H1 (cell line): ENCODE results near the gene SLC12A7. TPM values are rescaled to one million over a fixed set of nuclear protein-coding genes. Genes with fewer than 3 reads are reported as not detected.

Experiments
- CTCF ChIA-PET: fragments of 300-600 bp; sonication (Branson Sonifier 250); formaldehyde crosslinking; loops from one replicate; lab custom pipeline; 2021; ENCODE audit not compliant: partially characterized antibody; lab: Charles Lee
- POLR2A ChIA-PET: fragments of 300-600 bp; sonication (Branson Sonifier 250); formaldehyde crosslinking; loops from one replicate; lab custom pipeline; 2021; ENCODE audit warnings: inconsistent platforms; ENCODE audit not compliant: partially characterized antibody; lab: Charles Lee
- DNase-seq, 2 experiments: peaks; one replicate each; pipeline versions ENCODE4 v3.0.0 to v3.0.0-alpha.2; 2010 to 2022; ENCODE audit warnings: low spot score in 2 of 2, low read depth in 1 of 2, mixed read lengths in 1 of 2
- FAIRE-seq: peaks from 2 replicates; lab custom pipeline; 2011; peaks lifted over from hg19 to GRCh38; lab: Jason Lieb, UNC
- H2AFZ ChIP-seq: 2 replicates; pipeline ENCODE4 v1.8.1; 2012; ENCODE audit warnings: low read length, inconsistent platforms
- H2AK5ac ChIP-seq: 2 replicates; pipeline ENCODE4 v1.6.1; 2013; ENCODE audit warnings: low read depth, low read length
- H2BK120ac ChIP-seq: replicated peaks from 2 replicates; pipeline ENCODE3; 2013; ENCODE audit warnings: low read depth, low read length, inconsistent platforms
- H2BK12ac ChIP-seq: 2 replicates; pipeline ENCODE4 v1.6.1; 2013; ENCODE audit warnings: low read depth, low read length
- H2BK15ac ChIP-seq: 2 replicates; pipeline ENCODE4 v1.6.1; 2013; ENCODE audit warnings: low read length
- H2BK20ac ChIP-seq: 2 replicates; pipeline ENCODE4 v1.6.1; 2013; ENCODE audit warnings: low read length
- H2BK5ac ChIP-seq: 2 replicates; pipeline ENCODE4 v1.6.1; 2013; ENCODE audit warnings: low read depth, low read length
- H3K14ac ChIP-seq: 2 replicates; pipeline ENCODE4 v1.6.1; 2013; ENCODE audit warnings: inconsistent platforms; ENCODE audit not compliant: insufficient read length
- H3K18ac ChIP-seq: 2 replicates; pipeline ENCODE4 v1.6.1; 2013; ENCODE audit warnings: low read length; ENCODE audit errors: extremely low read depth
- H3K23ac ChIP-seq: 2 replicates; pipeline ENCODE4 v1.6.1; 2013; ENCODE audit warnings: inconsistent platforms; ENCODE audit not compliant: insufficient read length
- H3K23me2 ChIP-seq: 2 replicates; pipeline ENCODE4 v1.6.1; 2013; ENCODE audit warnings: low read depth, low read length
- H3K27ac ChIP-seq: 2 replicates; pipeline ENCODE4 v1.6.1; 2011; ENCODE audit warnings: low read depth, low read length, inconsistent platforms
- H3K27me3 ChIP-seq, 4 experiments: replicated peaks in 1 of 4; 1 replicate in 1 of 4; 2 replicates in 3 of 4; pipeline versions ENCODE4 v1.6.1 to v1.8.1; 2011 to 2013; ENCODE audit warnings: low read length in 3 of 4, mild to moderate bottlenecking in 3 of 4, inconsistent platforms in 2 of 4, mixed read lengths in 2 of 4, moderate library complexity in 1 of 4; ENCODE audit not compliant: control insufficient read depth in 3 of 4, insufficient read depth in 3 of 4; ENCODE audit errors: extremely low read depth in 1 of 4
- H3K36me3 ChIP-seq, 4 experiments: 2 replicates each; pipeline versions ENCODE4 v1.6.1 to v1.8.1; 2011 to 2013; ENCODE audit warnings: mild to moderate bottlenecking in 4 of 4, low read length in 3 of 4, moderate library complexity in 2 of 4, control low read depth in 1 of 4, inconsistent platforms in 1 of 4; ENCODE audit not compliant: insufficient read depth in 4 of 4, control insufficient read depth in 2 of 4
- H3K4ac ChIP-seq: replicated peaks from 2 replicates; pipeline ENCODE3; 2013; ENCODE audit warnings: low read length, low read depth, mixed read lengths, inconsistent platforms; ENCODE audit not compliant: insufficient read length
- H3K4me1 ChIP-seq, 4 experiments: replicated peaks in 1 of 4; 1 replicate in 1 of 4; 2 replicates in 3 of 4; pipeline versions ENCODE4 v1.6.1 to v1.8.1; 2011 to 2013; ENCODE audit warnings: low read length in 3 of 4, inconsistent platforms in 2 of 4, mixed read lengths in 1 of 4; ENCODE audit not compliant: insufficient read depth in 4 of 4, control insufficient read depth in 3 of 4
- H3K4me2 ChIP-seq, 2 experiments: 2 replicates each; pipeline versions ENCODE4 v1.6.1 to v1.8.1; 2011 to 2013; ENCODE audit warnings: low read depth in 2 of 2, low read length in 2 of 2, control low read depth in 1 of 2, inconsistent platforms in 1 of 2, mild to moderate bottlenecking in 1 of 2; ENCODE audit not compliant: insufficient read depth in 1 of 2
- H3K4me3 ChIP-seq, 4 experiments: fragments of 200-600, 300-600 bp in 1 of 4; sonication (generic), shearing (Covaris generic), sonication (Bioruptor Twin) in 1 of 4; 2 replicates each; pipeline versions ENCODE4 v1.5.1 to v1.8.1; 2011 to 2016; ENCODE audit warnings: low read length in 4 of 4, low read depth in 3 of 4, control low read depth in 2 of 4, inconsistent platforms in 2 of 4, mild to moderate bottlenecking in 2 of 4, mixed read lengths in 1 of 4, moderate library complexity in 1 of 4; ENCODE audit not compliant: insufficient read depth in 2 of 4; ENCODE audit errors: extremely low read depth in 1 of 4
- H3K56ac ChIP-seq: replicated peaks from 2 replicates; pipeline ENCODE3; 2013; ENCODE audit warnings: low read depth, mild to moderate bottlenecking, mixed read lengths, low read length, inconsistent platforms; ENCODE audit not compliant: insufficient read length
- H3K79me1 ChIP-seq: 2 replicates; pipeline ENCODE4 v1.6.1; 2013; ENCODE audit warnings: low read depth, low read length, control low read depth
- H3K79me2 ChIP-seq, 2 experiments: 2 replicates each; pipeline versions ENCODE4 v1.6.1 to v1.8.1; 2012 to 2013; ENCODE audit warnings: low read length in 2 of 2, mild to moderate bottlenecking in 2 of 2, inconsistent platforms in 1 of 2; ENCODE audit not compliant: insufficient read depth in 2 of 2, control insufficient read depth in 1 of 2
- H3K9ac ChIP-seq, 4 experiments: replicated peaks in 1 of 4; 1 replicate in 1 of 4; 2 replicates in 3 of 4; pipeline versions ENCODE4 v1.6.1 to v1.8.1; 2011 to 2013; ENCODE audit warnings: low read depth in 3 of 4, low read length in 3 of 4, control low read depth in 2 of 4, mild to moderate bottlenecking in 2 of 4, moderate library complexity in 2 of 4, inconsistent platforms in 1 of 4; ENCODE audit errors: extremely low read depth in 1 of 4
- H3K9me3 ChIP-seq, 2 experiments: 2 replicates each; pipeline versions ENCODE4 v1.6.1 to v1.8.1; 2012 to 2013; ENCODE audit warnings: mild to moderate bottlenecking in 2 of 2, moderate library complexity in 2 of 2, control low read depth in 1 of 2, inconsistent platforms in 1 of 2, low read depth in 1 of 2, low read length in 1 of 2, mixed read lengths in 1 of 2; ENCODE audit not compliant: insufficient read depth in 2 of 2
- H4K20me1 ChIP-seq, 2 experiments: replicated peaks in 1 of 2; 2 replicates each; pipeline versions ENCODE3 to v1.8.1; 2011 to 2013; ENCODE audit warnings: inconsistent platforms in 2 of 2, low read length in 2 of 2, mild to moderate bottlenecking in 1 of 2; ENCODE audit not compliant: insufficient read depth in 2 of 2, control insufficient read depth in 1 of 2
- H4K5ac ChIP-seq: 2 replicates; pipeline ENCODE4 v1.6.1; 2013; ENCODE audit warnings: low read length, low read depth, mixed read lengths, inconsistent platforms; ENCODE audit not compliant: insufficient read length
- H4K8ac ChIP-seq: 2 replicates; pipeline ENCODE4 v1.8.0; 2013; ENCODE audit warnings: mild to moderate bottlenecking, moderate library complexity, low read length, inconsistent platforms; ENCODE audit not compliant: insufficient read depth; ENCODE audit errors: extremely low read depth
- H4K91ac ChIP-seq: replicated peaks from 2 replicates; pipeline ENCODE3; 2013; ENCODE audit warnings: low read length, mixed read lengths, inconsistent platforms; ENCODE audit not compliant: insufficient read length
- BACH1 ChIP-seq: IDR thresholded peaks from 2 replicates; pipeline ENCODE4 v1.6.1; 2012; ENCODE audit warnings: low read length, improper control_type of control experiment
- CREB1 ChIP-seq: IDR thresholded peaks from 2 replicates; pipeline ENCODE4 v1.6.1; 2012; ENCODE audit warnings: inconsistent platforms
- EGR1 ChIP-seq: IDR thresholded peaks from 2 replicates; pipeline ENCODE4 v1.6.1; 2011; ENCODE audit warnings: low read depth, low read length, borderline replicate concordance
- GABPA ChIP-seq: IDR thresholded peaks from 2 replicates; pipeline ENCODE4 v1.6.1; 2011; ENCODE audit warnings: mild to moderate bottlenecking, low read length, moderate library complexity, borderline replicate concordance; ENCODE audit not compliant: insufficient read depth
- HDAC6 ChIP-seq: IDR thresholded peaks from one replicate; pipeline ENCODE4 v1.7.1; 2012; ENCODE audit warnings: low read depth, mild to moderate bottlenecking, inconsistent platforms, low read length, moderate library complexity
- PHF8 ChIP-seq: fragments of 200-600 bp; sonication (generic); conservative IDR thresholded peaks from 2 replicates; pipeline ENCODE4 v1.7.1; 2012; ENCODE audit warnings: low read depth, mild to moderate bottlenecking, inconsistent platforms, low read length, moderate library complexity
- RFX5 ChIP-seq: IDR thresholded peaks from 2 replicates; pipeline ENCODE4 v1.6.1; 2011; ENCODE audit warnings: low read depth, low read length, improper control_type of control experiment, borderline replicate concordance
- SIN3A ChIP-seq, 2 experiments: IDR thresholded peaks in 1 of 2; conservative IDR thresholded peaks in 1 of 2; 2 replicates each; pipeline ENCODE4 v1.6.1; 2011 to 2012; ENCODE audit warnings: low read length in 2 of 2, improper control_type of control experiment in 1 of 2, low read depth in 1 of 2, mild to moderate bottlenecking in 1 of 2
- TAF1 ChIP-seq: IDR thresholded peaks from 2 replicates; pipeline ENCODE4 v1.6.1; 2011; ENCODE audit warnings: mild to moderate bottlenecking, low read depth, low read length
- ZNF274 ChIP-seq: IDR thresholded peaks from 2 replicates; pipeline ENCODE4 v1.7.0; 2012; ENCODE audit warnings: low read length, borderline replicate concordance; ENCODE audit errors: extremely low read depth
- WGBS, 2 experiments: shearing (Covaris generic) in 1 of 2; methylation state at CpG; one replicate each; pipeline versions ENCODE4 v1.1.6 to v1.1.7; 2013 to 2015; ENCODE audit warnings: low lambda C conversion rate in 2 of 2, mixed read lengths in 2 of 2, inconsistent platforms in 1 of 2, low coverage in 1 of 2, missing lambda C conversion rate in 1 of 2; ENCODE audit not compliant: insufficient replicate concordance in 2 of 2, insufficient coverage in 1 of 2, insufficient read length in 1 of 2; ENCODE audit errors: extremely low coverage in 1 of 2, missing lambda C conversion rate in 1 of 2; 5-methylcytosine and 5-hydroxymethylcytosine counted together
- polyA plus RNA-seq, 7 experiments: library from polyadenylated mRNA; depleted of rRNA in 3 of 7; stranded (reverse) in 5 of 7; unstranded in 2 of 7; fragments of >200 nt in 5 of 7; fragments of 200-250 nt in 2 of 7; gene quantifications; 1 replicate in 5 of 7; 2 replicates in 1 of 7; 4 replicates in 1 of 7; pipeline versions ENCODE4 v1.2.1 to v1.2.3, GENCODE V29; 2011 to 2013; ENCODE audit warnings: missing spikeins in 2 of 7, mixed read lengths in 2 of 7
- total RNA-seq: library from RNA; stranded (reverse); fragmentation: NEBNext Ultra II Directional; extraction: Animal tissue kit (Norgen Biotek cat#: 25700); gene quantifications from 2 replicates; pipeline ENCODE4 v1.2.1, GENCODE V29; 2021

The SLC12A7 gene
- total and polyA plus RNA-seq, 2 of the 8 experiments (the other 6 are each of a cell fraction or from before 2014, with no cell fraction given): 23.5 to 39.7 TPM

- H3K23me2 ChIP-seq: peaks cover 5% of the 10 kb centered on the region; the same call in 1 of the 2 replicates
- 0 out of 2 replicates have a peak within 1 kb of the TSS, but pooled peaks have one; percentile 72 for H2BK15ac ChIP-seq
- H2BK5ac ChIP-seq: no peak within 1 kb of the TSS
- H3K36me3 ChIP-seq: no peaks in the 10 kb centered on the region; a peak in 1 of 8 replicates
- peak within 1 kb of the TSS; percentile 27; the same call in 1 of the 2 replicates for H2BK12ac ChIP-seq
- peak within 1 kb of the TSS; percentile 75 for H4K8ac ChIP-seq
- no peak within 1 kb of the TSS for H2BK120ac ChIP-seq
- peak within 1 kb of the TSS; percentile 11 for H4K91ac ChIP-seq
- H3K56ac ChIP-seq: no peak within 1 kb of the TSS
- peaks cover 26 to 59% (median 54%) of the 10 kb centered on the region in 4 experiments for H3K27me3 ChIP-seq
- WGBS, 2 experiments: 8% methylated on average over 16 of the region's 108 CpGs; no CpG with 5 or more reads in 1 of the 2 experiments
- CTCF ChIA-PET: interaction anchor here (0.7 to 7.2 kb wide), 27 partner anchors 7 to 166 kb away, joined by 3 to 71 read pairs (median 6); no protein-coding TSS in a partner anchor
- no peak within 1 kb of the TSS for H2AK5ac ChIP-seq
- H3K79me1 ChIP-seq: no peaks in the 10 kb centered on the region; the same call in 1 of the 2 replicates
- 0 out of 2 replicates have a peak within 1 kb of the TSS, but pooled peaks have one; percentile 32 for H2BK20ac ChIP-seq
- no peak for FAIRE-seq
- H3K27ac ChIP-seq: no peak within 1 kb of the TSS
- H3K4ac ChIP-seq: no peak within 1 kb of the TSS
- H4K5ac ChIP-seq: no peak within 1 kb of the TSS
- H3K14ac ChIP-seq: no peak within 1 kb of the TSS
- H3K23ac ChIP-seq: no peak within 1 kb of the TSS
- H2AFZ ChIP-seq: no peak within 1 kb of the TSS
- H3K18ac ChIP-seq: no peak within 1 kb of the TSS
- H4K20me1 ChIP-seq: peaks cover 0 to 4% of the 10 kb centered on the region in 2 experiments
- no peaks in the 10 kb centered on the region for H3K9me3 ChIP-seq
- POLR2A ChIA-PET: interaction anchor here (0.7 to 0.8 kb wide), 2 partner anchors 12 to 55 kb away, joined by 3 read pairs; no protein-coding TSS in a partner anchor
- no peak within 1 kb of the TSS for H3K9ac ChIP-seq
- peak within 1 kb of the TSS; percentile 62 to 66 for H3K4me2 ChIP-seq
- peaks cover 3 to 24% (median 7%) of the 10 kb centered on the region in 4 experiments; a peak in 6 of 7 replicates for H3K4me1 ChIP-seq
- DNase-seq: peak in 1 of 2 experiments; percentile 90
- H3K4me3 ChIP-seq: peak within 1 kb of the TSS; percentile 38 to 61 (median 40)
- no peaks in the 10 kb centered on the region for H3K79me2 ChIP-seq
- TF ChIP-seq GABPA (peak; percentile 58; the same call in 1 of the 2 replicates), BACH1 (peak; percentile 39; the same call in 1 of the 2 replicates), HDAC6 (no peak), TAF1 (0 out of 2 replicates have a peak, but pooled peaks have one; percentile 36), EGR1 (peak; percentile 39; the same call in 1 of the 2 replicates), CREB1 (0 out of 2 replicates have a peak, but pooled peaks have one; percentile 10), SIN3A (conservative IDR thresholded peaks at IDR 0.05 in 1 of 2, IDR thresholded peaks at IDR 0.05 in 1 of 2; ENCODE audit: low read depth in 1 of 2, low read length in 2 of 2) (0 out of 4 replicates have a peak, but pooled peaks of 1 of the 2 experiments have one; percentile 32), RFX5 (no peak), ZNF274 (no peak), PHF8 (peak; percentile 39; the same call in 1 of the 2 replicates)
Observed at GRCh38 chr5:1008451-1009358, 103.2 kb downstream of the SLC12A7 start, which contains the start of gene NKD2. NKD2 (plus strand) TSS chr5:1008802; CDS start chr5:1009058, 256 bp downstream.
